ENCODE data around the gene GLOD4. TPM values are rescaled to one million over a fixed set of nuclear protein-coding genes. Genes with fewer than 3 reads are reported as not detected.
A peak's percentile ranks its signal among the peaks of the same experiment; 100 is the strongest.

Gene GLOD4
- total and polyA plus RNA-seq, 8 donors, result 46.5 to 105 (median 93.2) TPM

GRCh38 chr17:744937-745336 is 37.1 kb downstream of the GLOD4 start:
- Histone ChIP-seq H3K4me1 (peaks cover 0 to 12% of the 10 kb centered on the region in 2 donors), H3K9me3 (no peaks in the 10 kb centered on the region), H3K27ac (no peak overlapping the region), H3K4me3 (no peak overlapping the region), H3K36me3 (peaks cover 0 to 84% of the 10 kb centered on the region in 2 donors), H3K27me3 (no peaks in the 10 kb centered on the region)
- ATAC-seq, result no peak
- intact Hi-C loops (cut with DNase I), result no loop called here
- TF ChIP-seq, protein P1, sequence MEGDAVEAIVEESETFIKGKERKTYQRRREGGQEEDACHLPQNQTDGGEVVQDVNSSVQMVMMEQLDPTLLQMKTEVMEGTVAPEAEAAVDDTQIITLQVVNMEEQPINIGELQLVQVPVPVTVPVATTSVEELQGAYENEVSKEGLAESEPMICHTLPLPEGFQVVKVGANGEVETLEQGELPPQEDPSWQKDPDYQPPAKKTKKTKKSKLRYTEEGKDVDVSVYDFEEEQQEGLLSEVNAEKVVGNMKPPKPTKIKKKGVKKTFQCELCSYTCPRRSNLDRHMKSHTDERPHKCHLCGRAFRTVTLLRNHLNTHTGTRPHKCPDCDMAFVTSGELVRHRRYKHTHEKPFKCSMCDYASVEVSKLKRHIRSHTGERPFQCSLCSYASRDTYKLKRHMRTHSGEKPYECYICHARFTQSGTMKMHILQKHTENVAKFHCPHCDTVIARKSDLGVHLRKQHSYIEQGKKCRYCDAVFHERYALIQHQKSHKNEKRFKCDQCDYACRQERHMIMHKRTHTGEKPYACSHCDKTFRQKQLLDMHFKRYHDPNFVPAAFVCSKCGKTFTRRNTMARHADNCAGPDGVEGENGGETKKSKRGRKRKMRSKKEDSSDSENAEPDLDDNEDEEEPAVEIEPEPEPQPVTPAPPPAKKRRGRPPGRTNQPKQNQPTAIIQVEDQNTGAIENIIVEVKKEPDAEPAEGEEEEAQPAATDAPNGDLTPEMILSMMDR (IDR thresholded peaks at IDR 0.05), result no peak
- DNase-seq, result no peak

GRCh38 chr17:743139-743538 is 38.9 kb downstream of the GLOD4 start:
- Histone ChIP-seq H3K9me3 (no peaks in the 10 kb centered on the region), H3K4me1 (peaks cover 0 to 13% of the 10 kb centered on the region in 2 donors), H3K27ac (no peak overlapping the region), H3K4me3 (no peak overlapping the region), H3K36me3 (peaks cover 0 to 95% of the 10 kb centered on the region in 2 donors), H3K27me3 (no peaks in the 10 kb centered on the region)
- TF ChIP-seq, protein P1 (IDR thresholded peaks at IDR 0.05), result no peak
- intact Hi-C loops (cut with DNase I), result no loop called here
- ATAC-seq (no peak), DNase-seq (no peak)

- peaks cover 0 to 13% of the 10 kb centered on the region in 2 donors for H3K4me1 ChIP-seq
- ATAC-seq (no peak), DNase-seq (no peak)
- no peak overlapping the region for H3K27ac ChIP-seq
- H3K4me3 ChIP-seq, result no peak overlapping the region
- H3K27me3 ChIP-seq, result no peaks in the 10 kb centered on the region
- no peaks in the 10 kb centered on the region for H3K9me3 ChIP-seq
- TF ChIP-seq, protein P1 (IDR thresholded peaks at IDR 0.05), result no peak
- intact Hi-C loops (cut with DNase I), result no loop called here
- peaks cover 0 to 90% of the 10 kb centered on the region in 2 donors for H3K36me3 ChIP-seq
Measured at GRCh38 chr17:742147-742793, 39.8 kb downstream of the GLOD4 start.

- DNase-seq (peak in 1 of 4 donors; percentile 42), ATAC-seq (peak; percentile 62)
- Histone ChIP-seq H3K4me1 (peaks cover 0 to 13% of the 10 kb centered on the region in 2 donors), H3K9me3 (no peaks in the 10 kb centered on the region), H3K27me3 (no peaks in the 10 kb centered on the region), H3K27ac (peak overlapping the region in 1 of 2 donors; percentile 87), H3K4me3 (no peak overlapping the region), H3K36me3 (peaks cover 0 to 72% of the 10 kb centered on the region in 2 donors)
- TF ChIP-seq, protein P1 (IDR thresholded peaks at IDR 0.05), result no peak
- intact Hi-C loops (cut with DNase I), result no loop called here
Measured at GRCh38 chr17:740240-741017, 41.7 kb downstream of the GLOD4 start.

- peaks cover 0 to 44% of the 10 kb centered on the region in 2 donors for H3K36me3 ChIP-seq
- H3K9me3 ChIP-seq, result no peaks in the 10 kb centered on the region
- no peak for DNase-seq
- no peak for ATAC-seq
- TF ChIP-seq, protein P1 (IDR thresholded peaks at IDR 0.05), result no peak
- peaks cover 0 to 23% of the 10 kb centered on the region in 2 donors for H3K4me1 ChIP-seq
- intact Hi-C loops (cut with DNase I), result no loop called here
- no peak overlapping the region for H3K4me3 ChIP-seq
- H3K27ac ChIP-seq, result no peak overlapping the region
- peaks cover 0 to 13% of the 10 kb centered on the region in 2 donors for H3K27me3 ChIP-seq
Measured at GRCh38 chr17:737561-738113, 44.4 kb downstream of the GLOD4 start.

Data from left lung (tissue), 10 donors.